Uterus (tissue), 4 donors: ENCODE data around the gene HSDL2. TPM values are rescaled to one million over a fixed set of nuclear protein-coding genes. Genes with fewer than 3 reads are reported as not detected.

ENCODE experiments used
- DNase-seq, 2 donors: peaks; one replicate each; pipeline ENCODE4 v3.0.0-alpha.2; 2019 to 2020
- H3K27ac ChIP-seq, 2 donors: fragments of 200-600 bp; sonication (generic); 1 replicate in 1 of 2; 2 replicates in 1 of 2; pipeline ENCODE4 v1.5.1; 2016 to 2018
- H3K27me3 ChIP-seq, 2 donors: fragments of 200-600 bp; sonication (generic); one replicate each; pipeline ENCODE4 v1.5.1; 2018 to 2019; ENCODE audit warnings: control low read depth in 1 of 2
- H3K36me3 ChIP-seq, 2 donors: fragments of 200-600 bp; sonication (generic); one replicate each; pipeline ENCODE4 v1.5.1; 2019; ENCODE audit warnings: control low read depth in 1 of 2
- H3K4me1 ChIP-seq, 2 donors: fragments of 200-600 bp; sonication (generic); one replicate each; pipeline ENCODE4 v1.5.1; 2018 to 2019; ENCODE audit warnings: control low read depth in 1 of 2
- H3K4me3 ChIP-seq, 2 donors: fragments of 200-600 bp; sonication (generic); 1 replicate in 1 of 2; 2 replicates in 1 of 2; pipeline ENCODE4 v1.5.1; 2018 to 2019; ENCODE audit warnings: mild to moderate bottlenecking in 1 of 2
- H3K9me3 ChIP-seq, 2 donors: fragments of 200-600 bp; sonication (generic); one replicate each; pipeline ENCODE4 v1.5.1; 2019; ENCODE audit warnings: control low read depth in 1 of 2
- POLR2A ChIP-seq, 2 donors: fragments of 450-650 bp; IDR thresholded peaks; one replicate each; pipeline ENCODE4 v1.6.1; 2016; ENCODE audit warnings: antibody characterized with exemption in 2 of 2, mild to moderate bottlenecking in 1 of 2, moderate library complexity in 1 of 2
- intact Hi-C: fragments of 100-400 bp; cut with DNase I; formaldehyde crosslinking; loops from one replicate; pipeline ENCODE4 v1.15.1; 2023; ENCODE audit warnings: low total_unique reads
- total RNA-seq, 4 donors: library from RNA; depleted of rRNA in 3 of 4; stranded (reverse); fragments of >200 nt in 3 of 4; gene quantifications; one replicate each; pipeline versions ENCODE4 v1.1.0 to v1.2.4, GENCODE V29; 2014 to 2023
- TF ChIP-seq, protein P1 (sequence below), 4 experiments: fragments of 200-600 bp in 2 of 4; fragments of 450-650 bp in 2 of 4; sonication (generic) in 2 of 4; IDR thresholded peaks; one replicate each; pipeline ENCODE4 v1.5.1; 2016 to 2019; ENCODE audit warnings: antibody characterized with exemption in 4 of 4, mild to moderate bottlenecking in 2 of 4, moderate library complexity in 1 of 4
- donor health status: DM: yes; HTN: yes; CAD: no.

The HSDL2 gene
- total RNA-seq, 4 donors from 2014 or later: 12.6 to 55.1 (median 39.1) TPM

DNA sequence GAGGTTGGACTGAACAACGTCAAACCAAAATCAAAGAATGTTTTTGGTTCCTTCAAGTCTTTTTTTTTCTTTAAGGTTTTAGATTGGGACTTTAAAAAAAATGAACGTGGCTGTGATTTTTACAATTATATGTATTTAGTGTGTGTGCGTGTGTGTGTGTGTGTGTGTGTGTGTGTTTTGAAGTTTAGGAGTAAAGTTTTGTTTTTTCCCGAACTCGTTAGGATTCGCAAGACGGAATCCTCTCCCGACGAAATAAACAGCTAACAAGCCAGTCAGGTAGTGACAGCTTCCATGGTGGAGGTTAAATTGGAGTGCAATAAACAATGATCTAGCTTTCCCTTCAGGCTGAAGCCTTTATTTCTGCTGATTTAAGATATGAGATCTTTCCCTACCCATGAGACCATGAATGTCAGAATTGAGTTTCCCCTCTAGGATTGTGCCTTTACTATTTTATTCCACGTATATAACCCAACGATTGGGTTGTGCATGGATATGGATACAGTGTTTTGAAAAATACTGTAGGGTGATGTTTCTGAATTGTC lies 108.0 kb downstream of the HSDL2 start:
- peak overlapping the region; percentile 44 to 99 for H3K4me3 ChIP-seq
- intact Hi-C loops: no loop called here
- H3K27ac ChIP-seq: peak overlapping the region; percentile 88 to 91
- no peaks in the 10 kb centered on the region for H3K27me3 ChIP-seq
- TF ChIP-seq, protein P1, sequence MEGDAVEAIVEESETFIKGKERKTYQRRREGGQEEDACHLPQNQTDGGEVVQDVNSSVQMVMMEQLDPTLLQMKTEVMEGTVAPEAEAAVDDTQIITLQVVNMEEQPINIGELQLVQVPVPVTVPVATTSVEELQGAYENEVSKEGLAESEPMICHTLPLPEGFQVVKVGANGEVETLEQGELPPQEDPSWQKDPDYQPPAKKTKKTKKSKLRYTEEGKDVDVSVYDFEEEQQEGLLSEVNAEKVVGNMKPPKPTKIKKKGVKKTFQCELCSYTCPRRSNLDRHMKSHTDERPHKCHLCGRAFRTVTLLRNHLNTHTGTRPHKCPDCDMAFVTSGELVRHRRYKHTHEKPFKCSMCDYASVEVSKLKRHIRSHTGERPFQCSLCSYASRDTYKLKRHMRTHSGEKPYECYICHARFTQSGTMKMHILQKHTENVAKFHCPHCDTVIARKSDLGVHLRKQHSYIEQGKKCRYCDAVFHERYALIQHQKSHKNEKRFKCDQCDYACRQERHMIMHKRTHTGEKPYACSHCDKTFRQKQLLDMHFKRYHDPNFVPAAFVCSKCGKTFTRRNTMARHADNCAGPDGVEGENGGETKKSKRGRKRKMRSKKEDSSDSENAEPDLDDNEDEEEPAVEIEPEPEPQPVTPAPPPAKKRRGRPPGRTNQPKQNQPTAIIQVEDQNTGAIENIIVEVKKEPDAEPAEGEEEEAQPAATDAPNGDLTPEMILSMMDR (IDR thresholded peaks at IDR 0.05): no peak
- no peak for TF ChIP-seq POLR2A (IDR thresholded peaks at IDR 0.05)
- H3K4me1 ChIP-seq: peaks cover 0 to 14% of the 10 kb centered on the region in 2 donors
- H3K9me3 ChIP-seq: no peaks in the 10 kb centered on the region
- no peak for DNase-seq
- H3K36me3 ChIP-seq: no peaks in the 10 kb centered on the region

DNA sequence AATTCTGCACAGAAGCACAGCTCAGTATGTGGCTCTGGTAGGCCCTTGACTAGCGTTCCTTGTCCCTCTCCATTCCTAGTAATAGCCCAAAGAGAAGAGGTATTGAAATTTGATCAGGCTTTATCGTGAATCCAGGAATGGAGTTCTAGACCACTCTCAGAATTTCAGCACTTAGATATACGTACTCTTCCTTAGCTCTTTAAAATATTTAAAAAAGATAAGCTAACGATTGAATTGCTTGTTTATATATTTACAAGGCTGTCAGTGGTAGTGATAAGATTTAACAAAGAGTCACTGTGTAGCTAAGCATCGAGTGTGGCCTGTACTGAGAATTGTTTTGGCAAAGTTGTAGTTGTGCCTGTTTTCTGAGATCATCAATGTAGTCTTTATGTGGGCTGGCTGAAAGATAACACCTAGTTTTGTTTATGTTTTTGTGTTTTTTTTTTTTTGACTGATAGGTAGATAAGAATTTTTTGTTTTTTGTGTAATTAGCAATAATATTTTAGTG lies 109.2 kb downstream of the HSDL2 start:
- Histone ChIP-seq H3K4me3 (no peak overlapping the region), H3K27ac (peak overlapping the region in 1 of 2 donors; percentile 30), H3K4me1 (peaks cover 0 to 14% of the 10 kb centered on the region in 2 donors), H3K36me3 (no peaks in the 10 kb centered on the region), H3K27me3 (no peaks in the 10 kb centered on the region), H3K9me3 (peaks cover 0 to 4% of the 10 kb centered on the region in 2 donors)
- DNase-seq: no peak
- TF ChIP-seq, protein P1 (IDR thresholded peaks at IDR 0.05): no peak
- no peak for TF ChIP-seq POLR2A (IDR thresholded peaks at IDR 0.05)
- intact Hi-C loops: no loop called here

DNA sequence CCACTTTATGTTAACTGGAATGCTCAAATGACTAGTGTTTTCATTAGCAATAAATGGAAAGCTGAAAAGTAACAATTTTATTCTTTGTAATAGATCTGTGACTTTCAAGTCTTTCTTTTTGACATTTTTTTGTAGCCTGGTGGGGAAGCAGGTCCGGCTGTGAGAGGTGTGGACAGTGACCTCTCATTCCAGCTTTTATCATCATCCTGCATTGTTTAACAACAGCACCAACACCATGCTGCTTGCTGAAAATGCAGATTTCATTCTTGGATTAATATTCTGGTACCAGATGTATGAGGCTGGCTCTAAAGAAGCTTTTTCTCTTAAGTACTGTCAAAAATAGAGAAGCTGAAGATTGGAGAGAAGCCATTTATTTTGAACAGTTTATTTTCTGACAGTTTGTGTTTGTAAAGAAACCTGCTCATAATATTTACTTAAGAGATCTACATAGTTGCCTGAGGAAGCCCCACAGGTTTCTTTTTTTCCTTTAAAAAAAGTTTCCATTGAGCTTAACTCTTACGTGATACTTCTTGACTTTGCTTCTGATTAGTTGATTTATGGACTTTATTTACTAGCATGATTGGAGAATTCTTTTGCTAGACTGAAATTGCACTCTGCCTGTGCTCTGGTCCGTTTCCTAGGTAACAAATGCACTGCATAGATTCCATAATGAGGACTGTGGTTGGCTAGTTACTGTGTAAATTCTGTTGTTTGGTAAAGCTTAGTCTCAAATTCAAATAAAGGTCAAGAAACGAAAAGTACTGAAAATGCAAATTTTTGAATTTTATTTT lies 110.2 kb downstream of the HSDL2 start:
- H3K27me3 ChIP-seq: no peaks in the 10 kb centered on the region
- H3K4me1 ChIP-seq: peaks cover 0 to 14% of the 10 kb centered on the region in 2 donors
- DNase-seq: no peak
- no peaks in the 10 kb centered on the region for H3K36me3 ChIP-seq
- H3K27ac ChIP-seq: peak overlapping the region in 1 of 2 donors; percentile 30
- no peak for TF ChIP-seq POLR2A (IDR thresholded peaks at IDR 0.05)
- TF ChIP-seq, protein P1 (IDR thresholded peaks at IDR 0.05): no peak
- peaks cover 0 to 11% of the 10 kb centered on the region in 2 donors for H3K9me3 ChIP-seq
- H3K4me3 ChIP-seq: no peak overlapping the region
- intact Hi-C loops: no loop called here

DNA sequence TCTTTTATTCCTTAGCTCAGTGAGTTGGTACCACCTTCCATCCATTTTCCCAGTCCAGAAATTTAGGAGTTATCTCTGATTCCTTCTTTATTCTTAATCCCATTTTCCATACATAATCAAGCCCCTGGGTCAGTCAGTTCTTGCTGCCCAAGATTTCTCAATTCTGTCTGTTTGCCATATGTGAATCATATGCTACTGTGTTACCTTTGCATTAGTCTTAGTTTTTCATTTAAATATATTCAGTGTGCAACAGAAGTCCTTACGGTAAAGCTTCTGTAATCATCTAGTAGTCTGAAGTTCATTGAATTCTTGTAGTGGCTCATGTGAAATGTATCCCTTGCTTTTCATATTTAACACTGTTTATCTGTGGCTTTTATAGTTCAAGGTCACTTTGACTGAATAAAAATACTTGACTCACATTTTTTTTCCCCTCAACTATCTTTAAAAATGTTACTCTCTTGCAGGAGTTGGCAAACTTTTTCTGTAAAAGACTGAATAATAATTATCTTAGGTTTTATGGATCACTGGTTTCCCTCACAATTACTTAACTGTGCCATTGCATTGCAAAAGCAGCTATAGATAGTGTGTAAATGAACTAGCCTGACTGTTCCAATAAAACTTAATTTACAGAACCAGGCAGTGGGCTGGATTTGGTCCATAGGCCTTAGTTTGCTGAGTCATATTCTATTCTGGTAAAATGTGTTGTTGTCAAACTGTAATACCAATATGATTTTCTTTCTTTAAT lies 113.7 kb downstream of the HSDL2 start:
- TF ChIP-seq POLR2A (IDR thresholded peaks at IDR 0.05): no peak
- TF ChIP-seq, protein P1 (IDR thresholded peaks at IDR 0.05): no peak
- intact Hi-C loops: no loop called here

More for the DNA sequence above, 113.7 kb downstream of the HSDL2 start:
- no peak overlapping the region for H3K4me3 ChIP-seq
- no peaks in the 10 kb centered on the region for H3K27me3 ChIP-seq
- peak in 1 of 2 donors; percentile 30 for DNase-seq
- H3K36me3 ChIP-seq: no peaks in the 10 kb centered on the region
- peak overlapping the region in 1 of 2 donors; percentile 56 for H3K27ac ChIP-seq
- H3K9me3 ChIP-seq: peaks cover 0 to 11% of the 10 kb centered on the region in 2 donors
- peaks cover 0 to 5% of the 10 kb centered on the region in 2 donors for H3K4me1 ChIP-seq
